A549 treated with AZD9567 at 1 μM for 4 hours (cell line): ENCODE results near the gene ZBTB11. TPM values are rescaled to one million over a fixed set of nuclear protein-coding genes. Genes with fewer than 3 reads are reported as not detected.

Experiments
- total RNA-seq: library from RNA; stranded (reverse); fragments of 200-300 nt; extraction: Qiagen RNA extraction; gene quantifications from 5 replicates; pipeline ENCODE4 v1.2.3, GENCODE V29; 2022; ENCODE audit not compliant: insufficient read depth

Gene ZBTB11, protein sequence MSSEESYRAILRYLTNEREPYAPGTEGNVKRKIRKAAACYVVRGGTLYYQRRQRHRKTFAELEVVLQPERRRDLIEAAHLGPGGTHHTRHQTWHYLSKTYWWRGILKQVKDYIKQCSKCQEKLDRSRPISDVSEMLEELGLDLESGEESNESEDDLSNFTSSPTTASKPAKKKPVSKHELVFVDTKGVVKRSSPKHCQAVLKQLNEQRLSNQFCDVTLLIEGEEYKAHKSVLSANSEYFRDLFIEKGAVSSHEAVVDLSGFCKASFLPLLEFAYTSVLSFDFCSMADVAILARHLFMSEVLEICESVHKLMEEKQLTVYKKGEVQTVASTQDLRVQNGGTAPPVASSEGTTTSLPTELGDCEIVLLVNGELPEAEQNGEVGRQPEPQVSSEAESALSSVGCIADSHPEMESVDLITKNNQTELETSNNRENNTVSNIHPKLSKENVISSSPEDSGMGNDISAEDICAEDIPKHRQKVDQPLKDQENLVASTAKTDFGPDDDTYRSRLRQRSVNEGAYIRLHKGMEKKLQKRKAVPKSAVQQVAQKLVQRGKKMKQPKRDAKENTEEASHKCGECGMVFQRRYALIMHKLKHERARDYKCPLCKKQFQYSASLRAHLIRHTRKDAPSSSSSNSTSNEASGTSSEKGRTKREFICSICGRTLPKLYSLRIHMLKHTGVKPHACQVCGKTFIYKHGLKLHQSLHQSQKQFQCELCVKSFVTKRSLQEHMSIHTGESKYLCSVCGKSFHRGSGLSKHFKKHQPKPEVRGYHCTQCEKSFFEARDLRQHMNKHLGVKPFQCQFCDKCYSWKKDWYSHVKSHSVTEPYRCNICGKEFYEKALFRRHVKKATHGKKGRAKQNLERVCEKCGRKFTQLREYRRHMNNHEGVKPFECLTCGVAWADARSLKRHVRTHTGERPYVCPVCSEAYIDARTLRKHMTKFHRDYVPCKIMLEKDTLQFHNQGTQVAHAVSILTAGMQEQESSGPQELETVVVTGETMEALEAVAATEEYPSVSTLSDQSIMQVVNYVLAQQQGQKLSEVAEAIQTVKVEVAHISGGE
- total RNA-seq = 9.7 to 12.3 TPM (median 11.3 TPM) in 5 replicates

DNA sequence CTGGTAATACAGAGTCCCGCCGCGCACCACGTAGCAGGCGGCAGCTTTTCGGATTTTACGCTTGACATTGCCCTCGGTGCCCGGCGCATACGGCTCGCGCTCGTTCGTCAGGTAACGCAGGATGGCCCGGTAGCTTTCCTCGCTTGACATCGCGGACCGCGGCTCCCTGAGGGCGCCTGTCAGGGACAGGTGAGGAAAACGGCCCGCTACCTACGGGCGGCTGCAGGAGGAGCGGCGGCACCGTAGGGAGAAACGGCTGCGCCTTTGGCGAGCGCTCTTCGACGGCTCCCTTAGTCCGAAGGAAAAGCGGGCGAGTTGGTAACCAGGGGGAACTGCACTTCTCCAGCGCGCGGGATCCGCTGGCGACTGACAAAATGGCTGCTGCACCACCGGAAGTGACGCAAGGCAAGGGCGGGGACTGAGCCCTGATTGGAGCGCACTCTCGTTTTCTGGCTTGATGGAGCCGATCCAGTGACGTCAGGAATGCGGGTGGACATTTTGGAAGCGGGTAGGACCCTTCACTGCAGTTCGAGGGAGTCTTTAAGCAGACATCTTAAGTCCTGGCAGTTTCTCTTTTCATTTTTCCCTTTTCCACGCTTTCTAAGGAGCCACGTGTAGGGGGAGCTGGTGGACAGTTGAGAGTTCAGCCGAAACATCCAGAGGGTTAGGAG is at the start of gene ZBTB11:
Gene ZBTB11 (minus strand): TSS at position 368 of the 671 bp plus-strand sequence. CDS start 218 bp downstream, at position 150.

DNA sequence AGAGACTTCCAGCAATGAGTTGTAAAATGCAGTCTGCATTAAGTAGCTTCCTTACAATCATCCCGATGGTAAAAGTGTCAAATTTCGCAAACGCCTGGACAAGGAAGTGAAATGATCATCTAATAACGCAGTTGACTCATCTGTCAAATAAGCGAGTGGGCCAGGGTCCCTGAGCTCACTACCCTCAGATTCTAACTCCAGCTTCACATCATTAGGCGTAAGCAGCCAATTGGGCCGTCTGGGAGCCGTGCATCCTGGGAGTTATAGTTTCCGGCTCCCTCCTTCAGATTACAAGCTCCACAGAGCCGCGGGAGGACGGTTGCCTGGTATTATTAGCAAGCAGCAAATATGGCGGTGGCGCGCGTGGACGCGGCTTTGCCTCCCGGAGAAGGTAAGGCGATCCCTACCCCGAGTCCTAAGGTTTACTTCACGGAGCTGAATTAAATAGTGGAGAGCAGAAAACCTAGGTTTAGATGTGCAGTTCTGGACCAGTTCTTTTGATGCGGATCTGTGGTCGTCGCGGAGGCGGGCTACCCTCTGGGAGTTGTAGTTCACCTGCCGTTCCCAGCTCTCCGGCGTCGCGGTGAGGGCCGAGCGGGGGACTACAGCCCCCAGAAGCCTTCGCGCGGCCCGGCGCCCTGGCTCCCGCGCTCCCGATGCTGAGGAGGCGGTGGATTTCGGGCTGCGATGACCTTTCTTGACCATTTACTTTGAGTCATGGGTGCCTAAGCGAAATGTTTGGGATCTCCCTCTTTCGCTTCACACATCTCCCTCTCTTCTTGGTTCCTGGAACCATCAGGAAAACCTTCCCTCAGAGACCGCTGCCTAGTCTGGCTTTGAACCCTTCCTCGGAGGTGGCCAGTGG is 47.6 kb upstream of the ZBTB11 start, which contains the start of gene CEP97:
Gene CEP97 (plus strand): TSS at position 286 of the 865 bp plus-strand sequence. CDS start 63 bp downstream, at position 349.

Other genes starting within 250 kb of the ZBTB11 start
- gene SENP7, start 163.9 kb downstream of the ZBTB11 start, total RNA-seq = 1.5 to 6.3 TPM (median 1.7 TPM) in 5 replicates
- 32.4 to 44.0 TPM (median 35.7 TPM) in 5 replicates for gene TRMT10C, start 115.3 kb downstream of the ZBTB11 start, total RNA-seq
- 91.7 to 119 TPM (median 108 TPM) in 5 replicates for gene PCNP, start 103.0 kb downstream of the ZBTB11 start, total RNA-seq
- gene RPL24, start 9.6 kb upstream of the ZBTB11 start, total RNA-seq = 1,571 to 2,433 TPM (median 1,679 TPM) in 5 replicates
- gene CEP97, start 47.5 kb upstream of the ZBTB11 start, total RNA-seq = 3.7 to 6.9 TPM (median 5.2 TPM) in 5 replicates
- gene NXPE3, start 102.1 kb upstream of the ZBTB11 start, total RNA-seq = 20.6 to 23.2 TPM (median 22.8 TPM) in 5 replicates
- 6.4 to 14.0 TPM (median 9.4 TPM) in 5 replicates for gene NFKBIZ, start 172.4 kb upstream of the ZBTB11 start, total RNA-seq